ENCODE measurements around the gene ST6GALNAC5.

The ST6GALNAC5 gene

GRCh38 chr1:76843821-76844464 lies 23.3 kb upstream of the ST6GALNAC5 start:
- Histone ChIP-seq H3K9me2 (replicated peaks; ENCODE audit: low read depth, low read length) (no peaks in the 10 kb centered on the region), H3K9ac (ENCODE audit: low read depth, low read length, poor library complexity, severe bottlenecking) (no peak overlapping the region), H3K9me3 (ENCODE audit: insufficient read depth, low read depth, low read length) (no peaks in the 10 kb centered on the region), H4K20me1 (ENCODE audit: insufficient read depth, low read length, poor library complexity, severe bottlenecking) (no peaks in the 10 kb centered on the region), H3K4me3 (ENCODE audit: low read length, poor library complexity, severe bottlenecking) (peak overlapping the region; percentile 30), H3K4me2 (ENCODE audit: low read depth, low read length, poor library complexity, severe bottlenecking) (peak overlapping the region; percentile 43), H3K4me1 (ENCODE audit: insufficient read depth, low read length, poor library complexity, severe bottlenecking) (no peaks in the 10 kb centered on the region), H3K79me2 (ENCODE audit: insufficient read depth, low read length) (no peaks in the 10 kb centered on the region), H2AFZ (ENCODE audit: low read length) (peak overlapping the region; percentile 55), H3K27me3 (ENCODE audit: insufficient read depth, low read length, poor library complexity, severe bottlenecking) (no peaks in the 10 kb centered on the region), H3F3A (ENCODE audit: low read depth) (no peaks in the 10 kb centered on the region), H3K36me3 (ENCODE audit: insufficient read depth, low read length) (no peaks in the 10 kb centered on the region)
- TF ChIP-seq EZH2phosphoT487 (IDR thresholded peaks at IDR 0.05; ENCODE audit: borderline replicate concordance): no peak
- TF ChIP-seq, protein P1, sequence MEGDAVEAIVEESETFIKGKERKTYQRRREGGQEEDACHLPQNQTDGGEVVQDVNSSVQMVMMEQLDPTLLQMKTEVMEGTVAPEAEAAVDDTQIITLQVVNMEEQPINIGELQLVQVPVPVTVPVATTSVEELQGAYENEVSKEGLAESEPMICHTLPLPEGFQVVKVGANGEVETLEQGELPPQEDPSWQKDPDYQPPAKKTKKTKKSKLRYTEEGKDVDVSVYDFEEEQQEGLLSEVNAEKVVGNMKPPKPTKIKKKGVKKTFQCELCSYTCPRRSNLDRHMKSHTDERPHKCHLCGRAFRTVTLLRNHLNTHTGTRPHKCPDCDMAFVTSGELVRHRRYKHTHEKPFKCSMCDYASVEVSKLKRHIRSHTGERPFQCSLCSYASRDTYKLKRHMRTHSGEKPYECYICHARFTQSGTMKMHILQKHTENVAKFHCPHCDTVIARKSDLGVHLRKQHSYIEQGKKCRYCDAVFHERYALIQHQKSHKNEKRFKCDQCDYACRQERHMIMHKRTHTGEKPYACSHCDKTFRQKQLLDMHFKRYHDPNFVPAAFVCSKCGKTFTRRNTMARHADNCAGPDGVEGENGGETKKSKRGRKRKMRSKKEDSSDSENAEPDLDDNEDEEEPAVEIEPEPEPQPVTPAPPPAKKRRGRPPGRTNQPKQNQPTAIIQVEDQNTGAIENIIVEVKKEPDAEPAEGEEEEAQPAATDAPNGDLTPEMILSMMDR (conservative IDR thresholded peaks at IDR 0.05; ENCODE audit: low read length): no peak

DNA sequence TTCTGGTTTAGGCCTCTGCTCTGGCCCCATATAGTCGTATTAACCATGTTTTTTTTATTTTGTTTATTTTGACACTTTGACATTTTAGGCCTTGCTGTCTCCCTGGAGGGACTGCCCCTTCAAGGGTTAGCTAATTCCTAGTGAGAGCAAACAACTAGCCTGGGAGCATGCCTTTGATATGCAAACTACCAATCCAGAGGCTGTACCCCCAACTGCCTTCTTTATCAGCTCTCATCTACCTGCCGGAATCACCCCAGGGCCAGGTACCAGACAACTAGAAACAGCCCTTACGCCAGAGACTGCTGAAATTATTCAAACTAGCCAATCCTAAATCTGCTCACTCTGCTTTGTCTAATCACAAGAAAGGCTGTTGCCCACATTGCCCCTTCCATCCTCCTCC lies 13.0 kb upstream of the ST6GALNAC5 start:
- Histone ChIP-seq H4K20me1 (ENCODE audit: insufficient read depth, low read length, poor library complexity, severe bottlenecking) (no peaks in the 10 kb centered on the region), H2AFZ (ENCODE audit: low read length) (no peak overlapping the region), H3K4me1 (ENCODE audit: insufficient read depth, low read length, poor library complexity, severe bottlenecking) (no peaks in the 10 kb centered on the region), H3K27me3 (ENCODE audit: insufficient read depth, low read length, poor library complexity, severe bottlenecking) (no peaks in the 10 kb centered on the region), H3K9me3 (ENCODE audit: insufficient read depth, low read depth, low read length) (no peaks in the 10 kb centered on the region), H3K4me3 (ENCODE audit: low read length, poor library complexity, severe bottlenecking) (no peak overlapping the region), H3K9me2 (replicated peaks; ENCODE audit: low read depth, low read length) (no peaks in the 10 kb centered on the region), H3K79me2 (ENCODE audit: insufficient read depth, low read length) (no peaks in the 10 kb centered on the region), H3K9ac (ENCODE audit: low read depth, low read length, poor library complexity, severe bottlenecking) (no peak overlapping the region), H3K4me2 (ENCODE audit: low read depth, low read length, poor library complexity, severe bottlenecking) (no peak overlapping the region), H3F3A (ENCODE audit: low read depth) (no peaks in the 10 kb centered on the region), H3K36me3 (ENCODE audit: insufficient read depth, low read length) (no peaks in the 10 kb centered on the region)
- TF ChIP-seq, protein P1 (conservative IDR thresholded peaks at IDR 0.05; ENCODE audit: low read length): no peak
- no peak for TF ChIP-seq EZH2phosphoT487 (IDR thresholded peaks at IDR 0.05; ENCODE audit: borderline replicate concordance)

- Histone ChIP-seq H3K27me3 (ENCODE audit: insufficient read depth, low read length, poor library complexity, severe bottlenecking) (no peaks in the 10 kb centered on the region), H3K4me2 (ENCODE audit: low read depth, low read length, poor library complexity, severe bottlenecking) (no peak overlapping the region), H3K4me1 (ENCODE audit: insufficient read depth, low read length, poor library complexity, severe bottlenecking) (no peaks in the 10 kb centered on the region), H3K36me3 (ENCODE audit: insufficient read depth, low read length) (no peaks in the 10 kb centered on the region), H3F3A (ENCODE audit: low read depth) (no peaks in the 10 kb centered on the region), H4K20me1 (ENCODE audit: insufficient read depth, low read length, poor library complexity, severe bottlenecking) (no peaks in the 10 kb centered on the region), H3K9ac (ENCODE audit: low read depth, low read length, poor library complexity, severe bottlenecking) (no peak overlapping the region), H3K79me2 (ENCODE audit: insufficient read depth, low read length) (no peaks in the 10 kb centered on the region), H3K9me3 (ENCODE audit: insufficient read depth, low read depth, low read length) (no peaks in the 10 kb centered on the region), H3K9me2 (replicated peaks; ENCODE audit: low read depth, low read length) (no peaks in the 10 kb centered on the region), H3K4me3 (ENCODE audit: low read length, poor library complexity, severe bottlenecking) (no peak overlapping the region), H2AFZ (ENCODE audit: low read length) (no peak overlapping the region)
- TF ChIP-seq, protein P1 (conservative IDR thresholded peaks at IDR 0.05; ENCODE audit: low read length): no peak
- no peak for TF ChIP-seq EZH2phosphoT487 (IDR thresholded peaks at IDR 0.05; ENCODE audit: borderline replicate concordance)
Measured at GRCh38 chr1:76856104-76856503, 11.2 kb upstream of the ST6GALNAC5 start.
